ENCODE results near the gene IFT25.
"Not testable (repeated sequence)": the region's sequence is repeated elsewhere in the genome, so short reads cannot be mapped to it uniquely, and the experiment has no call there.

IFT25 gene

DNA sequence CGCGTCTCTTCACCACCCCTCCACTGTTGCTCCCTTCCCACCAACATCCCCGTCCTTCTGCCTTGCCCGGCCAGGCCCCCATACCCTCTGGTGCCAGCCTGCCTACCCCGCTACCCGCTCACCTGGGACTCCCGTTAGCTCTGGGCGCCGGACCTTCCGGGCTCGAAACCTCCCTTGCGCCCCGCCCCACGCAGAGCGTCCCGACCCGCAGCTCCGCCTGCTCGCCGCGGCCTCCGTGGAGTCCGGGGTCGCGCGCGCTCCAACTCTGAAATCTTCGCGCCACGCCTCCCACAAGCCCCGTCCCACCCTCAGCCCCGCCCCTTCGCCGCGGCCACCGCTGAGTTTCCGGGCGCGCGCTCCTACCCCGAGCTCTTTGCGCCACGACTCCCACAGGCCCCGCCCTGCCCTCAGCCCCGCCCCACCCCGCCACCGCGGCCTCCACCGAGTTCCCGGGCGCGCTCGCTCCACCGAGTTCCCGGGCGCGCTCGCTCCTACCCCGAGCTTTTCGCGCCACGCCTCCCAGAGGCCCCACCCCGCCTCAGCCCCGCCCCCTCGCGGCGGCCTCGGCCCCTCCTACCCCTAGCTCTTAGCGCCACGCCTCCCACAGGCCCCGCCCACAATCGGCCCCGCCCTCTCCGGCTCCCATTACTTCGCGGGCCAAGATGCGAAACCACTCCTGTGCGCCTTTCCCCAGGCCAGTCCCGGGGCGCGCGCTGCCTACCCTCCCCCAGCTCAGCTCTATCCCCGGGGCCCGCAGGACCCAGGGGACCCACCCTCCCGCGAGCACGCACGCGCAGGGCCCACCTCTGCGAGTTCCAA lies at the start of gene IFT25:
Gene IFT25 (minus strand): TSS at position 267 of the 819 bp plus-strand sequence. CDS start 5,617 bp downstream, outside the sequence.
- DNase-seq, result peak; percentile 97

DNA sequence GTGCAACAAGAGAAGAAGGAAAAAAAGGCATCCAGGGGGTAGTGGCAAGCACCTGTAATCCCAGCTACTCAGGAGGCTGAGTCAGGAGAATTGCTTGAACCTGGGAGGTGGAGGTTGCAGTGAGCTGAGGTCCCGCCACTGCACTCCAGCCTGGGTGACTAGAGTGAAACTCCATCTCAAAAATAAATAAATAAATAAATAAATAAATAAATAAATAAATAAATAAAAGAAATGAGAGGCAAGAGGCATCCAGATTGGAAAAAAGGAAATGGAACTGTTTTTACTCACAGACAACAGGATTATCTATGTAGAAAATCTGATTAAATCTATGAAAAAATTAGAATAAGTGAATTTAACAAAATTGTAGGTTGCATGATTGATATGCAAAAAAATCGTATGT lies 49.0 kb upstream of the IFT25 start:
- DNase-seq, result not testable (repeated sequence)

DNA sequence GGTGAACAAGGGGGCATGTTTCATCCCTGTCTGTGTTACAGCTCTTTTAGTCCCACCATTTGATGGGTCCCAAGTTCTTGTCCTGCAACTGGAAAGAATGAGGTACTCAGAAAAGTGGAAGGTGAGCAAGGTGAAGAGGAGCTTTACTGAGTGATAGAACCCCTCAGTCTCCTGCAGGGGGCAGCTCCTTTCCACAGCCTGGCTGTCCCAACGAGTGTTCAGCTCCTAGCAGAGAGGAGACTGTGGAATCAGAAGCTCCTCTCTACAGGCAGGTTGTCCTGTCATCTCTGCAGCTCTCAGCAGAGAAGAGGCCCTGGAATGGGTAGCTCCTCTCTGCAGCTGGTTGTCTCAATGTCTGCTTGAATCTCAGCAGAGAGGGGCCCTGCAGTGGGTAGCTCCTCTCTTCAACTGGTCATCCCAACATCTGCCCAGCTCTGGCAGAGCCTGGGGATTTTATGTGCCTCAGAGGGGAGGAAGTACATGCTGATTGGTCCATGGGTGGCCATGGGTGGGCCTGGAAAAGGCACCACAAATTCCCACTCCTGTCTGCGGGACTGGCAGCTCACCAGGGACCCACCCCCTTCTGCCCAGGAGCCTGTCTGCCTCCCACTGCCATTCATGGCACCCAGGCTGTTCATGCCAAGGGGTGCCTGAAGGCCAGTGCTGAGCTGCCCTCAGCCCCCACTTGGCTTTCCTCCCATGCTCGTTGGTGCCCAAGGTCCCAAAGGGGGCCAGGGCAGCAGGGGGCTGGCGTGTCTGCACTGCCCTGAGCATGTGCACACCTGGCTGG lies 46.8 kb upstream of the IFT25 start:
- no peak for DNase-seq

DNA sequence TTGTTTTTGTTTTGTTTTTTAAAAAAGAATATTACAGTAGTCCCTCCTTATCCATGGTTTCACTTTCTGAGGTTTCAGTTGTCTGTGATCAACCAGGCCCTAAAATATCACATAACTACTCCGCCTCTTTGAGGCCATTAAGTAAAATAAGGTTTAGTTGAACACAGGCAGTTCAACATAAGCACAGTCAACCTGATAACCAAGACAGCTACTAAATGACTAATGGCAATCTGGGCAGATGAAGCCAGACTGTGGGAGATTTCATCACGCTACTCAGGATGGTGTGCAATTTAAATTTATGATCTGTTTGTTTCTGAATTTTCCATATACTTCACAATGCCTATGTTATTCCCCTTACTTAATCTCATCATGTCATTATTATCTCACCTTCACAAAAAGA lies 42.4 kb upstream of the IFT25 start:
- no peak for DNase-seq

DNA sequence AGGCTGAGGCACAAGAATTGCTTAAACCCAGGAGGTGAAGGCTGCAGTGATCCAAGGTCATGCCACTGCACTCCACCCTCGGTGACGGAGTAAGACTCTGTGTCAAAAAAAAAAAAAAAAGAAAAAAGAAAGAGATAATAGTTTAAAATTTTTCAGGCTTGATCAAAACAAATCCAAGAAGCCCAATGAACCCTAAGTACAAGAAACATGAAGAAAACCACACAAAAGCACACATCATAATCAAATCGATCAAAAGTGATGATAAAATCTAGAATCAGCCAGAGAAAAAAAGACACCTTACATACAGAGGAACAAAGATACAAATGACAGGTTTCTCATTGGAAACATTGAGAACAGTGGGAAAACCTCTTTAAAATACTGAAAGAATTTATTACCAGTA lies 41.0 kb upstream of the IFT25 start:
- no peak for DNase-seq

DNA sequence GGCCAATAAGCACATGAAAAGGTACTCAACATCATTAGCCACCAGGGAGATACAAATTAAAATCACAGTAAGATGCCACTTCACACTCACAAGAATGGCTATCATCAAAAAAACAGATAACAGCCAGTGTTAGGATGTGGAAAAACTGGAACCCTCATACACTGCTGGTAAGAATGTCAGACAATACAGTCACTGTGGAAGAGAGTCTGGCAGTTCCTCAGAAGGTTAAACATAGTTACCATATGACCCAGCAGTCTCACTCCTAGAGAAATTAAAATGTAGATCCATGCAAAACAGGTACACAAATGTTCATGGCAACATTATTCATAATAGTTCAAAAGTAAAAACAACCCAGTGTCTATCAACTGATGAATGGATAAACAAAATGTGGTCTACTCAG lies 39.2 kb upstream of the IFT25 start:
- no peak for DNase-seq

DNA sequence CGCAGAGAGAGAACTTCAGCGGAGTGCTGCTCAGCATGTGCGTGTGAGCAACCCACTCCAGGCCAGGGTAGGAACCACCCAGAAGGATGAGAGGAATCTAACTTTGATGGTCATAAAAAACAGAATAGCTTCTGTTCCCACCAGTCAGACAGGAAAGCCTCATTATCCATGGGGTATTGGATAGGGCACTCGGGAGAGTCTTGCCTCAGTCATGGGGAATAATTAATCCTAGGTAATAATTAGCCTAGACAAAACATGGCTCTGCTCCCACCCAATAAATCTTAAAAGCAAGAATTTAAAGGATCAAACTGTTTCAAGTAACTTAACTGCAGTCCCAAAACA lies 37.2 kb upstream of the IFT25 start:
- no peak for DNase-seq

DNA sequence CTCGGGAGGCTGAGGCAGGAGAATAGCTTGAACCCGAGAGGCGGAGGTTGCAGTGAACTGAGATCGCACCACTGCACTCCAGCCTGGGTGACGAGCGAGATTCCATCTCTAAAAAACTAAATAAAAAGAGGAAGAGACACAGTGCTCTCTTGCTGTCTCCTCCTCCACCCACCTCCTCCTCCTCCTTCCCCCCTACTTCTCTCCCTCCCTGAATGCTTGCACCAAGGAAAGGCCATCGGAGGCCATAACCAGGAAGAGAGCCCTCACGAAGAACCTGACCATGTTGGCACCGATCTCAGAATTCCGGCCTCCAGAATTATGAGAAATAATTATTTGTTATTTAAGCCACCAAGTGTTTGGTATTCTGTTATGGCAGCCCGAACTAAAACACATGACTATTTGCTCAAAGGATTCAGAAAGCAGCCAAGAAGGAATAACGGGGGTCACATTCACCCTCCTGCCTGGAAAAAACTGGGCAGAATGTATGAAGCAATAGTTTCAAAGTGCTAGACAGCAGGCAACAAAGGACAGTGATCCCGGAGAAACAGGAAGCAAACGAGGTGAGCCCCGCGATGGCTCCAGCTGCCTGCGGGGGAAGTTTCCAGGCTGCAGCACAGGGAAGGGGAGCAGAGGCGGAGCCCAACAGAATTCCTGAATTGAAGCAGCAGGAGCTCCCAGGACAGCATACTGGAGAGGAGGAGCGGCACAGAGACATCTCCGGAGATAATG lies 36.7 kb upstream of the IFT25 start:
- no peak for DNase-seq

DNA sequence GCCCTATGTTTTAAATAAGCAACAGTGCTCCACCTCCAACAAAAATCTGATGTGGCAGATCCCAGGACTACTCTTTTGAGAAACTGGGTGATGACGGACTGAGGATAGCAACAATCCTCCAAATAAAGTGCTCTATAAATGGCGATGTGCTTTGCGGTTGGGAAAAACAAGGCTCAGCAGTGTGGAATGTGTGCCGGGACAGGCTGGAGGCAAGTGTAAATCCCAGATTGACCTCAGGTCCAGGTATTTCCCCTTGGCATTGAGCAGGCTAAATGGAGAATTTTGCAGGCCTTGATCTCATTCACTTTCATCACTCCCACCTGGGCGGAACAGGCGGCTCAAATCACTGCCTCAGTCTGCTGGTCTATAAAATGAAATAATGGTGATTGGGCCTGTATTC lies 35.7 kb upstream of the IFT25 start:
- DNase-seq, result no peak

DNA sequence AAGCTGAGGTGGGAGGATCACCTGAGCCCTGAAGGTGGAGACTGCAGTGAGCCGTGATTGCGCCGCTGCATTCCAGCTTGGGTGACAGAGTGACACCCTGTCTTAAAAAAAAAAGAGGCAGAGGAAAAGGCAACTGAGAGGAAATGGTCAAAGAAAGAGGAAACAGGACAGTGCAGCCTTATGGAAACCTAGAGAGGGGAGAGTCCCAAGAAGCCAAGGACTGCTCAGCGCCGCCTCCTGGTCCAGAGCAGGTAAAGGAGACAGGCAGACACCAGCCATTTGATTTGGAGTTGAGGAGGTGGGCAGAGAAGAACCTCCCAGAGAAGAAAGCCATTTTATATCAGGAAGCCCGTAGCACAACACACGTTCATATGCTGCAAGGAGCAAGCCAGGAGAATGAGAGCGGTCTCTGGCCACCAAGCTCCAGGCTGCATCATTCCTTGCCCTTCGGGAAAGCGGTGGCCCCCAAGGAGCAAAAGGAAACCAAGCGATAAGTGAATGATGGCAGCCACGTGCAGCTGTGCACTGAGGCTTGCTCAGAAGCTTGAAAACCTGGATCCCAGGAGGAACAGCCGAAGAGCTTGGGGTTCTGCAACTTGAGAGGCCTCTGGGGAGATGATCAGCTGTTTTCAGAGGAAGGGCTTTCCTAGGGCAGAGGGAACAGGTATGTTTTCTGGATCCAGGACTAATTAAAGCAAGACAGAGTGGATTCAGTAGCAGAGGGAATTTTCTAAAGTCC lies 34.4 kb upstream of the IFT25 start:
- DNase-seq, result no peak

DNA sequence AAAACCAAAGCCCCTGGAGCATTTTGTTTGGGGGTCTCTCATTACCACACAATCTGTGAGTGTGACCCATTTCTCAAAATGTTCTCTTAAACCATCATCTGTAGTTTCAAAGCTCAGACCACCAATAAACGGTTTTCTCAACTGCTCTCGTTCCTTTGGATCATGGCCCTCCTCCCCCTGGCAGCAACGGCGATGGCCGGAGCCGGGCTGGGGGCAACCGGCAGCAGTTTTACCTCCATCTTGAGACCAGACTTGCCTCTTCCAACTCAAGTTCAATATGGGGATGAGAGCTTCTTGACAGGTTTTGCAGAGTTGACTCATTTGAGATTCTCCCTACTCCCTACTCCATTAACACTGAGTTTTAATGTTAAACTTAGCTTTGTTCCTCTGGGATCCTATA lies 30.4 kb upstream of the IFT25 start:
- DNase-seq, result no peak

DNA sequence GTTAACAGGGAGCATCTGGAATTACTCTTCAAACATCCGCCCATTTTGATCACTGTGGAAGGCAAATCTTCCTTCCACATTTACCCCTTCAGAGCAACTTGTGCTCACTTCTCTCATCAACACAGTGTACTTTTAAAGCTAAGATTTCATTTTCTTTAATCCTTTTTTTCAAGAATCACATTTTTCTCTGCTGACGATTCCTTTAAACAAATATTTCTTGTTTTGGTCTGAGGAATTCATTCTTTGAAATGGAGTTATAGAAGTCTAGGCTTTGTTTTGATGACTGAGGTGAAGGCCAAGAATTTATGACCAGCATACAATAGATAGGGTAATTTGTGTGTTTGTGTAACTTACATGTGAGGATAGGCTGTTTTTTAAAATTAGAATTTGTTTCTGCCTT lies 26.2 kb upstream of the IFT25 start:
- DNase-seq, result no peak

DNA sequence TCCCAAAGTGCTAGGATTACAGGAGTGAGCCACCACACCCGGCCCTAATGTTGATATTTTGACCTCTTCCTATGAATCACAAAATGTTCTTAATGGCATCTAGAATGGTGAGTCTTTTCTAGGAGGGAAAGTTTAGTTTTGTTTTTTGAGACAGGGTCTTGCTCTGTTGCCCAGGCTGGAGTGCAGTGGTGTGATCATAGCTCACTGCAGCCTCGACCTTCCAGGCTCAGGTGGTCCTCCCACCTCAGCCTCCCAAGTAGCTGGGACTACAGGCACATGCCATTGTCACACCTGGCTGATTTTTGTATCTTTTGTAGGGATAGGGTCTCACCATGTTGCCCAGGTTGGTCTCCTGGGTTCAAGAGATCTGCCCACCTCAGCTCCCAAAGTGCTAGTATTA lies 23.8 kb upstream of the IFT25 start:
- DNase-seq, result not testable (repeated sequence)

DNA sequence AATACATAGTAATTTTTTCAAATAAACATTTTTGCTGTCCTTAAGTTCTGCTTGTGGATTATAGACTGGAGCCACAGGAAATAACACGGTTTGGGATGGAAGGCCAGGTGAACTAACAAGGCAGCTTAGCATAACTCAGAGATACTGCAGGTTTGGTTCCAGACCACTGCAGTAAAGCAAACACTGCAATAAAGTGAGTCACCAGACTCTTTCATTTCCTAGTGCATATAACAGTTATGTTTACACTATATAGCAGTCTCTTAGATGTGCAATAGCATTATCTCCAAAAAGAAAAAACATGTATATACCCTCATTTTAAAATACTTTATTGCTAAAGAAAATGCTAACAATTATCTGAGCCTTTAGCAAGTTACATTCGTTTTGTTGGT lies 22.6 kb upstream of the IFT25 start:
- DNase-seq, result no peak

DNA sequence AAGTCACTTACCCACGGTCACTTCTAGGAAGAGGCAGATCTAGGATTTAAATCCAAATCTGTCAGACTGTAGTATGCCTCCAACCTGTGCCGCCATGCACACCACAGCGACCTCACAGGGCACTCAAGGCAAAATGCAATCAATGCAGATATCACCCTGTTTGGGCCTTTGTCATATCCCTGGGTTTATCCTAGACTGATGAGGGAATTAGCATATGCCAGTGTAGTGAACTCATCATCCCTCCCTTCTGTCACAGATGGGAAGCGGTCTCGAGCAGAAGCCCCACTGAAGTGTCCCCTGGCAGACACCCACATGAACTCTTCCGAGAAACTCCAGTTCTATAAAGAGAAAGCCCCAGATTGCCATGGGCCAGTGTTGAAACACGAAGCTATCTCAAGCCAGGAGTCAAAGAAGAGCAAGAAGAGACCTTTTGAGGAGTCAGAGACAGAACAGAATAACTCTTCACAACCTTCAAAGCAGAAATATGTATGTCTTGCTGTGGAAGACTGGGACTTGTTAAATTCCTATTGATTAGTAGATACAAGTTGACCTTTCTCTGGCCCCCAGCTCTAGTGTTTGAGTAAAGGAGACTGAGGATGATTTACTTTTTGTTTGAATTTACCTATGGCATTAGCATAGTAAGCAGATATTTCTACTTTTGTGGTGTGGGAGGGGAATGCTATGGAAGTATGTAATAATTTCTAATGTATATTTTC lies 22.1 kb upstream of the IFT25 start:
- DNase-seq, result no peak

DNA sequence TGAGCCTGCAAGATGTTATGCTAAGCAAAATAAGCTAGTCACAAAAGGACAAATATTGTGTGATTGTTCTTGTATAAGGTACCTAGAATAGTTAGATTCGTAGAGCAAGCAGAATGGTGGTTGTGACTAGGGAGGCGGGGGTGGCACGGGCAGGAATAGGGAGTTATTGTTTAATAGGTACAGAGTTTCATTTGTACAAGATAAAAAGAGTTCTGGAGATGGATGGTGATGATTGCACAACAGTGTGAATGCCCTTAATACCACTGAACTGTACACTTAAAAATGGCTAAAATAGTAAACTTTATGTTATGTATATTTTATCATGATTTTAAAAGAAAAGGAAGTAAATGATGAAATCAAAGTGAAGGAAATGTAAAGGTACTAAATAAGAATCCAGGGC lies 21.3 kb upstream of the IFT25 start:
- DNase-seq, result no peak

DNA sequence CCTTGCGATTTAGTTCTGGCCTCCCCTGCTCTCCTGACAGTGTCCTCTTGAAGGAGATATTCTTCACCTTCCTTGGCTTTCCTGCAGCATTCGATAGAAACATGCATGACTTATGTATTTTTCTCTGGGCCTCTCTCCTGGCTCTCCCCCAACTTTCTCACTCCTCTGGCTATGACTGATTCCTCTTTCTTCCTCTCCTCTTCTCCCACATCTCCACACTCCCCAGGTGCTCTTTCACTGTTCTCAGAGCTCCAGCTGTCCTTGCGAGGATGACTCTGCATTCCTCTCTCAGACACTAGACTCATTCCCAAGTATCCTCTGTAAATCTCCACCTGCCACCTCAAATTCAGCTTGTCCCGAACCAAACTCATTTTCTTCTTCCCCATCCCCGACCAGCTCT lies 18.6 kb upstream of the IFT25 start:
- no peak for DNase-seq

DNA sequence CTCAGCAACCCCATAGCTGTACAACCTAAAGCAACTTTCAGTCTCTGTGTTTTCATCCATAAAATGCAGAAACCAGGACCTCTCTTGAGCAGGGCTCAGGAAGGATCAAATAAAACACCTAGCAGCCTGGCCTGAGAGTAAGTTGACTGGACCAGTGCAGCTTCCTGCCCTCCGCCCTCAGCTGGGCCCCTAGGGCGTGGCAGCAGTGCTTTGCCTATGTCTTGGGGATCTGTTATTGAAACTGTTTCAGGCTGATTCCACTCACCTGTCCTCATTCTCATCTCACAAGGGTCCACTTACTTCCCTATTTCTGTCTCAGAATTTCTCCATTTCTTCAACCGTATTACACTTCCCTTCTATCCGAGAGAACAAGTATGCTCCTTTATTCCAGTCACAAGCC lies 18.0 kb upstream of the IFT25 start:
- DNase-seq, result no peak

DNA sequence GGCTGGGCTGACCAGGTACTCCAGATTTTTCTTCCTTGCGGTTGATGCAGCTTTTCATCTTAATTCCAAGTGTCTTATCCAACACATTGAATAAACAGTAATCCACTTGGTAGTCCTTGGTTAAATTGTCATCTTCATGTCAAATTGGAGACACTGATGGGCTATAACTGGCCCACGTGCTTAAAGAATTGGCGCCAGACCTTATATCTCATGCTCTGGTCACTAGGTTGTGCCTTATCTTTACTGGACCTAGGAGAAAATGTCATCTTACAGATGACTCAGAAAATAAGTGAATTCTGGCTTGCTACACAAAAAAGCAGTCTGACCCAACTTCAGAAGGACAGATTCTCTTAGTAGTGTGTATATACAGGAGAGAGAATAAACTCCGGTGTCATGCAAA lies 16.9 kb upstream of the IFT25 start:
- no peak for DNase-seq

DNA sequence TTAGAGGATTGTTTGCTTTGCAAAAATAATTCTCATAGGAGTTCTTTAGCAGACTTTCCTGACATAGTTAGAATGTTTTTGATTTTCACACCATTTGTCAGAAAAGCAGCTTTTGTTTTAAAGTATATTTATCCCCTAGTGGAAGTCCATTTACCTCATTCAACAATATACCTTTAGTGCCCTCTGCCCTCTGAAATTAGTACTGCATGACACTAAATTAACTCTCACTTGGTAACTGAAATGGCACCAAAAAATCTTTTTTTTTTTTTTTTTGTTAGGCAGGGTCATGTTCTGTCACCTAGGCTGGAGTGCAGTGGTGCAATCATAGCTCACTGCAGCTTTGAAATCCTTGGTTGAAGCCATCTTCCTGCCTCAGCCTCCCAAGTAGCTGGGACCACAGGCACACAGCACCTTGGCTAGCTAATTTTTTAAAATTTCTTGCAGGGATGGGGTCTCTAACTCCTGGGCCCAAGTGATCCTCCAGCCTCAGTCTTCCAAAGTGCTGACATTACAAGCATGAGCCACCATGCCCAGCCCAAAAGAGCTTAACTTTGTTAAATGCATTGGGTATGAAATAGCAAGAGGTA lies 14.3 kb upstream of the IFT25 start:
- peak; percentile 73 for DNase-seq

DNA sequence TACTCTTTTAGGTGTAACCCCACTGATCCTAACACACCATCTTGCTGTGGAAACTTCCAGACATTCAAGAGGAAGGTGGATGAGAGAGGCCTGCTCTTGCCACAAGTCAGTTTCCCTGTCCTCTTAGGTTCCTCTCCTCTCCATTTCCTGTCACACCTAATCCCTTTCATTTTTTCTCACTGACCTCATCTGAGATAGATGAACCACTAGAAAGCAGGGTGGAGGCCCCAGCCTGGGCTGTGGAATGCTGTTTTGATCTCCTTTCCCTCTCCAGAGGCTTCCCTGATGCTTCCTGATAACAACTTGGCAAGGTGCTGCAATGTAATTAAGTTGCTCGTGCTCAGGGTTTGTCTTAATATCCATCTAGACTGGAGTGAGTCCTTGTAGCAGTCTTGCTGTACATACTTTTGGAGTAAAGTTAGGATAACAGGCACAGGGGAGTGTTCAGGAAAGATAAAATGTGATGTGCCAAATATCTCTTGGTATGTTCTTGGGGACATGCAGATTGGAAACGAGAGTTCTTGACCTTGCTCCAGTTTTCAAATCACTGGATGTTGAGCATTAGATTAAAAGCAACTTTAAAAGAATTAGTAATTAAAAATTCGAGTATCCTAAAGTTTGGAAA lies 11.8 kb upstream of the IFT25 start:
- no peak for DNase-seq
